LNCaP clone FGC (cell line): Measurements from ENCODE around the gene MAMLD1.

Source experiments
- DNase-seq: peaks from one replicate; pipeline ENCODE4 v3.0.0-alpha.2; 2011; ENCODE audit warnings: low read depth
- H3K4me3 ChIP-seq: 2 replicates; pipeline ENCODE4 v1.5.1; 2011; ENCODE audit warnings: mild to moderate bottlenecking, low read depth, low read length, control low read depth
- CTCF ChIP-seq: IDR thresholded peaks from 2 replicates; pipeline ENCODE4 v1.5.1; 2012; ENCODE audit warnings: mild to moderate bottlenecking; ENCODE audit not compliant: control insufficient read depth, insufficient read depth; ENCODE audit errors: extremely low read depth

MAMLD1 gene

DNA sequence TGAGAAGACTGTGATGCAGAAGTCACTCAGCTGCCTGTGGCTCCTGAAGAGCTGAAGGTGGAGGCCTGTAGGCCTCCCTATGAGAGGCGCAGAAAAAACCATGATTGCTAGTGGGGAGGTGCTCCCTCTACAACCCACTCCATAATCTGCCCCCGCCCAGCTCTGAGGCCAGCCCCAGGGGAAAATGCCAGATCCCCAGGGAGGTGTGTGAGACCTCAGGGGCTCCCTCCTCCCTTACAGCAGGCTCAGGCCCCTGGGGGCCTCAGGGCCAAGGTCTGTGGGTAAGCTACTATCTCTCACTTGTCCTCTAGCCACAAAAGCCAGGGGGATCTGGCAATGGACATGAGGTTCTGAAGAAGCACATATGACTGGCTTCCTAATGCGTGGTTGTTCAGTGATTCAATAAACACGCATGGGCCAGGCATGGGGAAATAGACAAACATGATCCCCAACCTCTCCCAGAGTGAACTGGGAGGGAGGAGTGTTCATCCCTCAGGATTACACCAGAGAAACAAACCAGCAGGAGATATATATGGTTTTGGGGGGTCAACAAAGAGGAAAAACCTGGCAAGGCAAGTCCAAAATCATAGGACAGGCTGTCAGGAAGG, 154.3 kb downstream of the MAMLD1 start:
- no peak for DNase-seq
- no peak overlapping the region for H3K4me3 ChIP-seq
- no peak for TF ChIP-seq CTCF

GRCh38 chrX:150522494-150522893, 159.4 kb downstream of the MAMLD1 start:
- no peak overlapping the region for H3K4me3 ChIP-seq
- no peak for TF ChIP-seq CTCF
- no peak for DNase-seq

GRCh38 chrX:150525061-150525919, 162.2 kb downstream of the MAMLD1 start:
- DNase-seq: no peak
- no peak overlapping the region for H3K4me3 ChIP-seq
- no peak for TF ChIP-seq CTCF

- no peak for TF ChIP-seq CTCF
- DNase-seq: no peak
- H3K4me3 ChIP-seq: no peak overlapping the region
Observed at GRCh38 chrX:150526692-150527091, 163.6 kb downstream of the MAMLD1 start.

- no peak overlapping the region for H3K4me3 ChIP-seq
- DNase-seq: no peak
- TF ChIP-seq CTCF: no peak
Observed at GRCh38 chrX:150527108-150527507, 164.0 kb downstream of the MAMLD1 start.

GRCh38 chrX:150529587-150529986, 166.5 kb downstream of the MAMLD1 start:
- no peak overlapping the region for H3K4me3 ChIP-seq
- TF ChIP-seq CTCF: no peak
- no peak for DNase-seq
